Measurements from ENCODE around the gene TRIOBP. TPM values are rescaled to one million over a fixed set of nuclear protein-coding genes. Genes with fewer than 3 reads are reported as not detected.

TRIOBP gene
- total and polyA plus RNA-seq, 2 donors (not counting 3 experiments of a cell fraction or from before 2014, with no cell fraction given), result 60.6 to 104 TPM

- peak overlapping the region; percentile 71 for H3K27ac ChIP-seq (ENCODE audit: insufficient read depth, low read depth, low read length)
- peaks cover 66% of the 10 kb centered on the region for H3K4me1 ChIP-seq (ENCODE audit: control insufficient read depth, extremely low read depth, insufficient read depth, low read length)
- CTCF ChIA-PET, result interaction anchor here (0.8 to 1.7 kb wide), 4 partner anchors 31 to 54 kb away, joined by 3 to 5 read pairs (median 3); partner anchors contain the start of gene TRIOBP
- POLR2A ChIA-PET, result no interaction called here
- no peaks in the 10 kb centered on the region for H3K9me3 ChIP-seq (replicated peaks; ENCODE audit: control insufficient read depth, insufficient read depth, low read length)
- H3K9me1 ChIP-seq (replicated peaks; ENCODE audit: control insufficient read depth, extremely low read depth, insufficient read depth, low read length), result no peaks in the 10 kb centered on the region
- intact Hi-C loops (cut with micrococcal nuclease), result loop anchor here (5.0 kb wide), 1 partner anchor 188 kb away; the partner anchor contains the start of gene CDC42EP1
- no peak overlapping the region for H3K4me3 ChIP-seq (replicated peaks in 1 of 3; ENCODE audit: insufficient read depth in 1 of 3, low read depth in 1 of 3, low read length in 3 of 3)
- DNase-seq (ENCODE audit: low read depth, low spot score) (no peak), FAIRE-seq (peak; percentile 43)
- H2AFZ ChIP-seq (ENCODE audit: low read depth, low read length), result no peak overlapping the region
- no peaks in the 10 kb centered on the region for H3K27me3 ChIP-seq (ENCODE audit: control insufficient read depth in 2 of 2, insufficient read depth in 2 of 2, low read length in 2 of 2)
- TF ChIP-seq, protein P1, sequence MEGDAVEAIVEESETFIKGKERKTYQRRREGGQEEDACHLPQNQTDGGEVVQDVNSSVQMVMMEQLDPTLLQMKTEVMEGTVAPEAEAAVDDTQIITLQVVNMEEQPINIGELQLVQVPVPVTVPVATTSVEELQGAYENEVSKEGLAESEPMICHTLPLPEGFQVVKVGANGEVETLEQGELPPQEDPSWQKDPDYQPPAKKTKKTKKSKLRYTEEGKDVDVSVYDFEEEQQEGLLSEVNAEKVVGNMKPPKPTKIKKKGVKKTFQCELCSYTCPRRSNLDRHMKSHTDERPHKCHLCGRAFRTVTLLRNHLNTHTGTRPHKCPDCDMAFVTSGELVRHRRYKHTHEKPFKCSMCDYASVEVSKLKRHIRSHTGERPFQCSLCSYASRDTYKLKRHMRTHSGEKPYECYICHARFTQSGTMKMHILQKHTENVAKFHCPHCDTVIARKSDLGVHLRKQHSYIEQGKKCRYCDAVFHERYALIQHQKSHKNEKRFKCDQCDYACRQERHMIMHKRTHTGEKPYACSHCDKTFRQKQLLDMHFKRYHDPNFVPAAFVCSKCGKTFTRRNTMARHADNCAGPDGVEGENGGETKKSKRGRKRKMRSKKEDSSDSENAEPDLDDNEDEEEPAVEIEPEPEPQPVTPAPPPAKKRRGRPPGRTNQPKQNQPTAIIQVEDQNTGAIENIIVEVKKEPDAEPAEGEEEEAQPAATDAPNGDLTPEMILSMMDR (IDR thresholded peaks at IDR 0.05; ENCODE audit: extremely low read depth in 1 of 2, insufficient read depth in 1 of 2, low read depth in 1 of 2, low read length in 2 of 2), result no peak
- TF ChIP-seq EZH2 (IDR thresholded peaks at IDR 0.05; ENCODE audit: borderline replicate concordance, low read depth, low read length, severe bottlenecking) (no peak), GATA2 (IDR thresholded peaks at IDR 0.05; ENCODE audit: insufficient read depth, insufficient read length, low read depth, low read length) (no peak), POLR2AphosphoS5 (IDR thresholded peaks at IDR 0.05; ENCODE audit: insufficient read depth, low read depth, low read length) (peak; percentile 13), FOS (IDR thresholded peaks at IDR 0.05; ENCODE audit: borderline replicate concordance, insufficient read depth, low read length) (no peak), POLR2A (IDR thresholded peaks at IDR 0.05; ENCODE audit: low read depth, low read length) (peak; percentile 18), JUN (IDR thresholded peaks at IDR 0.05; ENCODE audit: borderline replicate concordance, insufficient read depth, insufficient read length, low read depth) (no peak), MYC (IDR thresholded peaks at IDR 0.05; ENCODE audit: low read depth, low read length) (no peak)
- TF ChIP-seq, protein P2, sequence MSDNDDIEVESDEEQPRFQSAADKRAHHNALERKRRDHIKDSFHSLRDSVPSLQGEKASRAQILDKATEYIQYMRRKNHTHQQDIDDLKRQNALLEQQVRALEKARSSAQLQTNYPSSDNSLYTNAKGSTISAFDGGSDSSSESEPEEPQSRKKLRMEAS (IDR thresholded peaks at IDR 0.05; ENCODE audit: insufficient read depth, insufficient read length), result no peak
- no TSS peak for BruUV-seq (replicated peaks)
- peaks cover 62% of the 10 kb centered on the region for H3K79me2 ChIP-seq (ENCODE audit: control insufficient read depth, insufficient read depth, low read length)
- H3K36me3 ChIP-seq (ENCODE audit: control insufficient read depth in 2 of 2, extremely low read depth in 1 of 2, insufficient read depth in 2 of 2, low read length in 2 of 2), result peaks cover 8 to 16% of the 10 kb centered on the region in 2 experiments
- dilution Hi-C loops (cut with MboI; ENCODE audit: extremely low pct_ligation_motif_present, low sequenced_read_pairs), result no loop called here
- no peaks in the 10 kb centered on the region for H4K20me1 ChIP-seq (replicated peaks; ENCODE audit: control insufficient read depth, extremely low read depth, insufficient read depth, low read length)
- H3K9ac ChIP-seq (replicated peaks; ENCODE audit: extremely low read depth, insufficient read depth, low read length), result no peak overlapping the region
- peak overlapping the region; percentile 13 for H3K4me2 ChIP-seq (ENCODE audit: insufficient read depth, low read length)
Measured at GRCh38 chr22:37750596-37751162, 53.8 kb downstream of the TRIOBP start.

Measured in endothelial cell of umbilical vein (primary cell).